ENCODE data around the gene RPS6KA4.
"Not testable (repeated sequence)": the region's sequence is repeated elsewhere in the genome, so short reads cannot be mapped to it uniquely, and the experiment has no call there.

The RPS6KA4 gene

DNA sequence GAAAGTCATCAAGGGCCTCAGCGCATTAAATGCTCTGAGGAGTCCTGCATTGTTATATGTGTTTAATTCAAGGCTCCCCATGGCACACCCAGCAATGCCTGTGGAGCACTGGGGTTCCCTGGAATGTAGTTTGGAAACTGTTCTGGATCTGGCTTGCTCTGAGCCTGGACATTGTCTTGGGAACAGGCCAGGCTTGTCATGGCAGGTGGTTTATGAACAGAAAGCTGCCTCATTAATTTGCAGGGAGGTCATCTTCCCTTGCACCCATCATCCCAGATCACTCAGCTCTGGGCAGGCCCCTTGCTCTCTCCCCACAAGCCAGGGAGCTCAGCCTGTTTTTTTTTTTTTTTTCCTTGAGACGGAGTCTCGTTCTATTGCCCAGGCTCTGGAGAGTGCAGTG is 32.9 kb downstream of the RPS6KA4 start:
- no peak for DNase-seq

DNA sequence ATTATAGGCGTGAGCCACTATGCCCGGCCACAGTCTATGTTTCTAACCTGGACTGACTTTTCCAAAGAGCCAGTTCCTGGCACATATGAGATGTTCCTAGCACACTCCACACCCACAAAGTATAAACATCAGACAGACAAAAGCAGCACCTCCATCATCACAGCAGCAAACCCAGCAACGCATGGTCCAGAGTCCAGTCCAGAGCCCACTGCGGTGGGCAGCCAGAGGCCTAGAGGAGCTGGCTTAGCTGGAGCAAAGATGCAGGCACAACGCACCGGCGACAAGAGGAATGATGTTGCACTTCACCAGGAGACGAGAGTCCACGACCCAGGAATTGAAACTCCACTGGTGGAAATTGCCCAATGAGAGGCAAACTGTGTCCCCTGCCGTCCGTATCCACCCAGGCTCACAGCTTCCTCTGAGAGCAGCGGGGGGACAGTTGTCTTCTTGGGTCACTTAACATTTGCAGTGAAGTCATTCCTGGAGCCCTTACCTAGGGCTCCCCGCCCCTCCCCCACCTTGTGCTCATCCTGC is 36.6 kb downstream of the RPS6KA4 start:
- no peak for DNase-seq

DNA sequence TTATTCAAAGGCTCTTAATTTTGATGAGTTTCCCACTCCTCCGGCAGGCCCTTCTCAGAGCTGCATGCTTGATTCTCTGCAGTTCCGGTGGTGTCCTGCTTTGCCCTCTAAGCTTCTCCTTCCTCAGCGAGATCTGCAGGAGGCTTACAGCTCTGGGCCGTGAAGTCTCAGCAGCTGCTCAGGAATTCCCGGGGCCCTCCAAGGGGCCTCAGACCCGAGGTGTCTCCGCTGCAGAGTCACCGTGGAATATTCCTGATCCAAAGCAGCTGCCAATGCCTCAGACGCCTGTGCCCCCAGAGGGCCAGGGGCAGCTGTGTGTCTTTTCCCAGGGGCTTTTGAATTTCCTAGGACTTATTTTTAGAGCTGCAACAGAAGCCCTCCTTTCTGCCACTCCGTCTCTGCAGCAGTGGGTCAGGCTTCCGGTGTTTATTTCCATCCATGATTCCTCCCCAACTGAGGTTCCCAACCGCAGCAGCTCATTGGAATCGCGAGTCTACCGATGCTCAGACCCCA is 37.2 kb downstream of the RPS6KA4 start:
- DNase-seq: no peak

DNA sequence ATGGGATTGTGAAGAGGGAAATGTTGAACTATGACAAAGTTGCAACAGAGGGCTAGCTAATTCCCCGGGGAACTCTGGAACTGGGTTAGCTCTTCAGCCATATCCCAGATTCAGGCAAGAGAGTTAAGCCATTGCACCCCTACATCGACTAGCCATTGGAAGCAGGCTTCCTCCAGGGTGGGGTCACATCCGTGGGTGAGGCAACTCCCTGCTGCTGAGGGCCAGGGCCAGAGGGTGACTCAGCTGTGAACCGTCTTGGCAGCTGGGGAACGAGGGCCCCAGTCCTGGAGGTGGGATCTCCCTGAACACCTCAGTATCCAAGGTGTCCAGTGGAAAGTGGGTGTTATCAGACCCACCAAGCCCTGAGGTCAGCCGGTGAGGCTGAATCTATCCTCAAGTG is 41.1 kb downstream of the RPS6KA4 start:
- DNase-seq: no peak

DNA sequence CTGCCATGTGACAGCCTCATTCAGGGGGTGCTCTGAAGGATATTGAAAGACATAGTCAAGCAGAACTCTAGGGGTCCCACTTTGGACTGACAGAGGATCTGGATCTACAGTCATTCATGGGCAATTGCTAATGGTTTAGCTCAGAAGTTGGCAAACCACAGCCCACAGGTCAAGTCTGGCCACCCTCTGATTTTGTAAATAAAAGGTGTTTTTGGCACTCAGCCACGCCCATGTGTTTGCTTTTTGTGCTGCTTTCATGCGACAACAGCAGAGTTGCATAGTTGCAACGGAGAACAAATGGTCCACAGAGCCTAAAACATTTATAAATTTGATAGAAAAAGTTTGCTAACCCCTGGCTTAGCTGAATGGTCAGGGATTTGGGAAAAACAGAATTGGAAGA is 41.7 kb downstream of the RPS6KA4 start:
- DNase-seq: no peak

DNA sequence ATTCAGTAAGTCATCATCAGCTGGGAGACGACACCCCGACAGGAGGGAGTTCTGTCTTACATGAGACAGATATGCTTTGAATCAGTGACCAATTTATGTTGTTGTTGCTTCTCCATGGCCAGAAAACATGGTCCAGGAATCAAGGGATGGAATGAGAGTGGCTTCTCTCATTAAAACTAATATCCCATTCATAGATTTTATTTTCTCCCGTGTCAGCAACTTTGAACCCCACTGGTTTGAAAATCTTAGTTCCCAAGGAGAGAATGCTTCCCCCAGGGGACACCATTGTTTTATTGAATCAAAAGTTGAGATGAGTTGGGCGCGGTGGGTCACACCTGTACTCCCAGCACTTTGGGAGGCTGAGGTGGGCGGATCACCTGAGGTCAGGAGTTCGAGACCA is 42.8 kb downstream of the RPS6KA4 start:
- DNase-seq: no peak

DNA sequence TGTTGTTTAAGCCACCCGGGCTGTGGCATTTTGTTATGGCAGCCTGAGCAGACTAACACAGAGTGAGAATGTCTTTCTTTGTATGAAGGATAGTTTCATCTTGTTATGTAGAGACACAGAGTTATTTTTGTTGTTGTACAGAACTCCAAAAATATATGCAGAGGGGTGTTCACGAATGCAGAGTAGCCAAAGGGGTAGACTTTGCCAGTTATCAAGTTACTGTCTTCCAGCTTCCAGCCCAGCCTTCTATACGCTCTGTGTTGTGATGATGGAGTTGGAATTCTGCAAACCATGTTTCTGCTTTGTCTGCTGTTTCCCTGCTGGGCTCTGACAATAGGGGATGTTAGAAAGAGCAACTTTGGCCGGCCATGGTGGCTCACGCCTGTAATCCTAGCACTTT is 44.1 kb downstream of the RPS6KA4 start:
- DNase-seq: no peak

DNA sequence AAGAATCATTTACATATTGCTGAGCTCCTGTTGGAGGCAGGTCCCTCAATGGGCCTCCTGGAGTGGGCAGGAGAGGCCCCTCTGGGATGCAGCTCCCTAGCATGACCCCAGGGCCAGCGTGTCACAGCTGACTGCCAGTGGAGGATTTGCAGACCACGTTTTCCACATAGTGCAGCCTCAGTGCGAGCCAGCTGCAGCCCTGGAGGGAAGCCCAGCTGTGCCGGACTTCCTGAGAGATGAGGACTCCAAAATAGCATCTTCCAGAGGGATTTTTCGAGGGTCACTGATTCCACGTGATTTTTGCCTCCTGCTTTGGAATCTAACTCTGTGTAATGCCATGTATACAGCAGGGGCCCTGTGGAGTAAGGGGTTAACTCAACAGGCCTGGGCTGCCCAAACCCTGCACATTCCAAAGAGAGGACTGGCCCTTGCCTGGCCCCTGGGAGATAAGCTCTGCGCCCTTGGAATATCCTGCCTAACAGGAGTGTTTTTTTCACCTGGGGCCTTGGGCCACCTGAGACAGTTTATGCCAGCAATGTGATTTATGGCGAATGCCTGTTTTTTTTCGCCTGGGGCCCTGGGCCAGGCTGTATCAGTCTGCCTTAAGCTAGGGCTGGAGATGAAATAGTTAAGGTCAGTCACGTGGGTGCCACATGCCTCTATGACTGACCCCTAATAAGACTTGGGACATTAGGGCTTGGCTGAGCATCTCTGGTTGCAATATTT is 47.4 kb downstream of the RPS6KA4 start:
- no peak for DNase-seq

DNA sequence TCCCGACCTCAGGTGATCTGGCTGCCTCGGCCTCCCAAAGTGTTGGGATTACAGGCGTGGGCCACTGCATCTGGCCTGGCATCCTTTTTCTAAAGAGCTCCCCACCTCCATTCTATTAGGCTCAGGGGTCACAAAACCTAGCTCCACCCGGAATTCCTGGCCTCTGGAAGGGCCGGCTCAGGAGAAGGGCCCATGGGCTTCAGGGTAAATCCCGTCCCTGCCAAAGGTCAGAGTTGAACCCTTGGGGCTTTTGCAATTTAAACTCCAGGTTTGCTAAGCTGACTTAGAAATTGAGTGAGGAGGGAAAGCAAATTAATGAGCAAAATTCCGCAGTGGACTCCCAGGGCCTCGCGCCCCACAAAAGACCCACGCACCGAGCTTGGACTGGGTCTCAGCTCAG is 48.3 kb downstream of the RPS6KA4 start:
- DNase-seq: no peak

DNA sequence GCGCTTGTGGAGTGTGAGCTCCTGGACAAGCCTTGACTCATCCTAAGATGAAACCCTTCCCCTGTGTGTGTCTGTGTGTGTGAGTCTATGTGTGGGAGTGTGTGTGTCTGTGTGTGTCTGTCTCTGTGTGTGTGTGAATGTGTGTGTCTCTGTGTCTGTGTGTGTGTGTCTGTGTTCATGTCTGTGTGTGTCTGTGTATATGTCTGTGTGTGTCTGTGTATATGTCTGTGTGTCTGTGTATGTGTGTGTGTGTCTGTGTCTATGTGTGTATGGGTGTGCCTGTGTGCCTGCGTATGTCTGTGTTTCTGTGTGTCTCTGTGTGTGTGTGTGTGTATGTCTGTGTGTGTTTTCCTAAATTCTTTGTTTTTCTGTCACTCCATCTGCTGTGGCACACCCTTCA is 48.7 kb downstream of the RPS6KA4 start:
- DNase-seq: no peak

DNA sequence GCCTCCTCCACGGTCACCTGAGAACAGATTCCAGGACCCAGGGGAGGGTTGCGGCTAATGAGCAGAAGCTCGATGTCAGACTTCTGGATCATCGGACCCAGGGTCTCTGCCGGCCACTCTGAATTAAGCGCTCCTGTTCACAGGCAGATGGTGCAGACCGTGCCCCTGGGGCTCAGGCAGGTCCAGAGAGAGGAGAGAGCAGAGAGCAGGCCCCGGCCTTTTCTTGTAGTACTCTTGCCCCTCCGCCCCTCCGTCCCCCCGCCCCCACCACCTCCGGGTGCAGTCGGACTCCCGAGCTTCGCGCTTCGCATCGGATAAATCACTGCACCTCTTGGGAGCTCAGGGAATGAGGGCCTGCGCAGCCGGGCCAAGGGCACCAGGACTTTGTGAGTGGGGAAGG is 50.3 kb downstream of the RPS6KA4 start:
- DNase-seq: no peak

DNA sequence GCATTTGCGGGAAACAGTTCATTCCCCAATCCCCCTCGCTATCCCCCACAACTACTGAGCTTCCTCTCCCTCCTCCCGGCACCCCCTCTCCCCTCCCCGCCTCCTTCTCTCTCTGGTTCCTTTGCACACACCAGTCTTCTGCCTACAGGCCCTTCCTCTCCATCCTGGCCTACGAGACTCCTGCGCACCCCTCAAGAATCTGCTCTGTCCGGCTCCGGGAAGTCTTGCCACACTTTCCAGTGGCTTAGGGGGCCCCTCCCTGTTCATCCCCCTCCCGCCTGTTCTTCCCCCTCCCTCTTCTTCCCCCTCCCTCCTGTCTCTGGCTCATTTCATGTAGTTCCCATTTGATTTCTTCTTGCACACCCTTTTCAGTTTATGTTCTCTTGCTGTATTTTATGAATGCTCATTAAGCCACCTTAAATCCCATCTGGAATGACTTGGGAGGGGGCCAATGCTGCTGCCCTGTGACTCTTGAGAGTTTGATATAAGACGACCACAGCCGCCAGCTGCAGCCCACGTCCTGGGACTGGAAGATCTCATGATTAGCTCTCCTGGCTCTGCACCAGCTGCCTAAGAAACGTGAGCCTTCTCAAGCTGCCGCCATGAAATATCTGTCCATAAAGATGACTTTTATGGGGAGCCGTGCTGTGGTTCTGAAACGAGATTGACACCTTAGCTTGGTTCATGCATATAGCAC is 50.9 kb downstream of the RPS6KA4 start:
- DNase-seq: peak in 1 of 2 experiments; percentile 35

DNA sequence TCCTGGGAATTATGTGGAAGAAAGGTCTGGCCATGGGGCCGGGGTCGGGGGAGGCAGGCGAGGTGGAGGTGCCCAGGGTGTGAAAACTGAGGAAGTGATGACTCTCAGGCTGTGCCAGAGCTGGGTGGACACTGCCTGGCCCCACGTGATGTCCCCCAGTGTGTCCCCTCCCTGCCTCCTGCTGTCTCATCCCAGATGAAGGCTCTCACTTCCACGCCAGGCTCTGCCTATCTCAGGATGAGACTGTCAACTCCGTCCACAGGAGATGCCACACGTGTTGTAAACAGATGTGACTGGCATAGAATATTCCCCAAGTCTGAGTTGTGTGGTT is 51.4 kb downstream of the RPS6KA4 start:
- no peak for DNase-seq

DNA sequence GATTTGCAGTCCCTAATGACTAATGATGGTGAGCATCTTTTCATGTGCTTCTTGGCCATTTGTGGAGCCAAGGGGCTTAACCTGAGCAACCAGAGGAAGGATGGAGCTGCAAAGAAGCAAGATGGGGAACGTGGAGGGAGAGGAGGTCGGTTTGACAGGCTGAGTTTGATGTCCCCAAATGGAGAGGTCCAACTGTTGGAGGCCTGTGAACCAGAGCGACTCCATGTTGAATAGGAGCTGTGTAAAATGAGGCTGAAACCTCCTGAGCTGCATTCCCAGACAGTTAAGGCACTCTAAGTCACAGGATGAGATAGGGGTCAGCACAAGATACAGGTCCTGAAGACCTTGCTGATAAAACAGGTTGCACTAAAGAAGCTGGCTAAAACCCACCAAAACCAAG is 54.5 kb downstream of the RPS6KA4 start:
- no peak for DNase-seq

DNA sequence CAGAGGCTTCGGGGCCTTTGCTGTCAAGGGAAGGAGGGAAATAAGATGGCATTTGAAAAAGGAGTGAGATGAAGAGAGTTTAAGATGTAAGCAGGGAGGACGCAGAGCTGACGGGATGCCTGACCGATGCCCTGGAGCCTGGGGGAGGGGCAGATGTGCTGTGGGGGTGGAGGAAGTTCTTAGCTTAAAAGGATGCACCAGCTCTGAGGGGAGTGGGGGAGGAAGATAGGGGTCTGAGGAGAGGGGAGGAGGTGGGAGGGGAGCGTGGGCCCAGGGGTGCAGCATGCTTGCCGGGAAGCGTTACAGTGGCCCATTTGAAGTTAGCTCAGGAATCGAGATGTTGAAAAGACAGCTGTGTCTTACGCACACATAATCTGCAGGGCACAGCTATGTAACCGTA is 56.3 kb downstream of the RPS6KA4 start:
- DNase-seq: no peak

DNA sequence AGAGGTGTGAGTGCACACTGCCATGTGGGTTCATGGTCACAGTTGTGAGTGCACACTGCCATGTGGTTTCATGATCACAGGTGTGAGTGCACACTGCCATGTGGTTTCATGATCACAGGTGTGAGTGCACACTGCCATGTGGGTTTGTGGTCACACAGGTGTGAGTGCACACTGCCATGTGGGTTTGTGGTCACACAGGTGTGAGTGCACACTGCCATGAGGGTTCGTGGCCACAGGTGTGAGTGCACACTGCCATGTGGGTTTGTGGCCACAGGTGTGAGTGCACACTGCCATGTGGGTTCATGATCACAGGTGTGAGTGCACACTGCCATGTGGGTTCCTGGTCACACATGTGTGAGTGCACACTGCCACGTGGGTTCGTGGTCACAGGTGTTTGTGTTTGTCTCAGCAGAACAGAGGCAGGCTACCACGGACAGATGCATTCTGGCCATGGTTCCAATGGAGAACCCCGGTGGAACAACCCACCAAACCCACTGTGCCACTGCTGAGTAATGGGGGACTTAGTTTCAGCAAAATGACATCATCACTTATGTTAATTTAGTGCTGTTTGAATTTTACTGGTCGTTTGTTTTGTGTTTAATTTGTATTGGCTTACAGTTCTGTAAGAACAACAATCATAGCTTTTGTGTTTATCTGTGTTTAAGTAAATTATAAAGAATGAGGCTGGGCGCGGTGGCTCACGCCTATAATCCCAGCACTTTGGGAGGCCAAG is 57.2 kb downstream of the RPS6KA4 start:
- no peak for DNase-seq

DNA sequence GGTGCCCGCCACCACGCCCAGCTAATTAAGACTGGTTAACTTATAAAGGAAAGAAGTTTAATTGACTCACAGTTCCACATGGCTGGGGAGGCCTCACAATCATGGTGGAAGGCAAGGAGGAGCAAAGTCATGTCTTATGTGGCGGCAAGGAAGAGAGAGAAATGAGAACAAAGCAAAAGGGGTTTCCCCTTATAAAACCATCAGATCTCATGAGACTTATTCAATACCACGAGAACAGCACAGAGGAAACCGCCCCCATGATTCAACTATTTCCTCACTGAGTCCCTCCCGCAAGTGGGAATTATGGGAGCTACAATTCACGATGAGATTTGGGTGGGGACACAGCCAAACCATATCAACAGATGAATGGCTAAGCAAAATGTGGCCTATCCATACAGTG is 59.3 kb downstream of the RPS6KA4 start:
- not testable (repeated sequence) for DNase-seq

DNA sequence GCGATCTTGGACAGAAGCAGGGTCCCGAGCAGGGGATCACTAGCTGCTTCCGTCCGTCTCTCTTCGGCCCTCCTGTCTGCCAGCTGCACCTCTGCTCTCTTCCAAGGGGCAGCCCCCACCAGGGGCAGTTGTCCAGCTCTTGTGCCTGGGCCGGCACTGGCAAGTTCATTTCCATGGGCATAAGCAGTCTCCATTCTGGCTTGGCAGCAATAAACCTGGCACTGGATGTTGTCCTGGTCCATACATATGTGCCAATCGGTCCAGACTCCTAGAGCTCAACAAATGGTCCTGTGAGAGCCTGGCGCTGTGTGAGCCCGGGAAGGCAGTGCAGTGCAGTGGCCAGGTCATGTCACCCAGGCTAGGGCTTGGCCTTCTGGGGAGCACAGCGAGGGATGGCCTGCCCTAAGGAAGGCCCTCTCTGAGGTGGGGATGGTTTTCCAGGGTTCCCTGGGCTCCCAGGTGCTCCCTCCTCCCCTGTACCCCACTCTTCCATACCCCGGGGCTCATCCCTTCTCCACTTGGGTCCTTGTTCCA is 60.4 kb downstream of the RPS6KA4 start:
- no peak for DNase-seq

DNA sequence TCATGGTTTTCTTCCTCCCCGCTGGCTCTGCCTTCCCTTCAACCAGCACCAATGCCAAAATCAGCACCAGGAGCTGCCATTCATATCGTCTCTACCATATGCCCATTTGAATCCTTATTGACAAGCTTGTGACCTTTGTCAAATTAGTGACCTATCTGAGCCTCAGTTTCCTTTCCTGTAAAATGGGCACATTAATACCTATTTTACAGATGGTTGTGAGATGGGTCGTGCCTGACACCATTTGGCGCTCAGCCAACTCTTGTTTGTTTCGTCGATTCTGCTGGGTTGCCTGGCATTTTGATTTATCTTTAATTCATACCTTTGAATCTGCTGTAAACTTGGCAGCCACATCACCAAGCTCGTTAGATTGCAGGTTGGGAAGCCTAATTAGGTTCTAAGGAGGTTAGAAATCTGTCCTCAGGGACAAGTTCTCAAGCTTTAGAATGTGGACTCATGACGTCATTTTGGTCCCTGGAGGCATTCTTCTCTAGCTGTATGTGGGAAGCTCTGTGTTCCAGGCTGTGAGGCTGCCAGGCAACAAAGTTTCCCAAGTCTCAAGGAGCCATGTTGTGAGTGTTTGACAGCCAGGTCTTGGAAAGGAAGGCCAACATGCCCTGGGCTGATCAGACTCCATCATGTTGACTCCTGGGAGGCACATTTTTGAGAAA is 61.0 kb downstream of the RPS6KA4 start:
- peak in 1 of 2 experiments; percentile 30 for DNase-seq

Data from NCI-H446 (cell line).